SH-SY5Y (cell line): Measurements from ENCODE around the gene MRFAP1L1.

Experiments used
- GATA2 ChIP-seq: IDR thresholded peaks from 2 replicates; pipeline ENCODE4 v1.6.1; 2011; ENCODE audit warnings: mild to moderate bottlenecking, low read depth, low read length
- GATA3 ChIP-seq: IDR thresholded peaks from 2 replicates; pipeline ENCODE4 v1.6.1; 2011; ENCODE audit warnings: low read depth, mild to moderate bottlenecking, low read length, moderate library complexity

DNA sequence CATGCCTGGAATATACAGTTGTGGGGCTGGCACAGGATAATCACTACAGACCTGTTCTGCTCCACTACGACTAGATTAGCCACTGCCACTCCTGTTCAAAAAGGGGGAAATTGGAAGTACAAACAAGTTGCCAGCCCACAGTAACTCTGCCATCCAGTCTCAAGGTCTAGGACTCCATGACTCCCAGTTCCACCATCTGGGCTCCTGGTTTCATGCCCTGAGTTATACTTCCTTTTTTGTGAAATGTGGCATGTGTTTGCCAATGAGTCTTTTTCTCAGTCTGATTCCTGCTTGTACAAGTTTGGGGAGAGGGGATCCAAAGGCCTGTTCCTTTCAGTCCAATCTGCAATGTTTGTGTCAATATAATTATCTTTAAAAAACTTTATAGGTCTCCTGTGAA is 5.3 kb upstream of the MRFAP1L1 start:
- TF ChIP-seq GATA2 = no peak
- no peak for TF ChIP-seq GATA3
